Panc1 (cell line): ENCODE results near the gene PLA2G4F. TPM values are rescaled to one million over a fixed set of nuclear protein-coding genes. Genes with fewer than 3 reads are reported as not detected.

Experiments used
- ATAC-seq: fragments of 200-7000 bp; cut with Tn5 transposase; 2 replicates; pipeline ENCODE4 v1.9.1; 2020; ENCODE audit warnings: mild to moderate bottlenecking, moderate library complexity
- BruUV-seq: library from RNA; stranded (reverse); fragments of 400-500 nt; replicated peaks from 2 replicates; lab custom pipeline; 2021; lab: Mats Ljungman, UMichigan
- CTCF ChIA-PET: fragments of 300-600 bp; sonication (Branson Sonifier 250); formaldehyde crosslinking; loops from one replicate; lab custom pipeline; 2022; ENCODE audit warnings: antibody characterized with exemption; lab: Charles Lee
- POLR2A ChIA-PET: fragments of 300-600 bp; sonication (Branson Sonifier 250); formaldehyde crosslinking; loops from one replicate; lab custom pipeline; 2022; ENCODE audit warnings: antibody characterized with exemption; lab: Charles Lee
- DNase-seq: peaks from one replicate; pipeline ENCODE4 v3.0.0-alpha.2; 2010; ENCODE audit warnings: low read depth, low spot score
- H3K27ac ChIP-seq: 2 replicates; pipeline ENCODE4 v1.5.1; 2011; ENCODE audit warnings: mild to moderate bottlenecking, low read length, inconsistent platforms
- H3K27me3 ChIP-seq: fragments of 200-500 bp; sonication (Bioruptor generic); 2 replicates; pipeline ENCODE4 v1.6.0; 2014; ENCODE audit warnings: low read length, inconsistent platforms; ENCODE audit not compliant: control insufficient read depth, insufficient read depth
- H3K36me3 ChIP-seq: fragments of 200-500 bp; sonication (Bioruptor generic); 2 replicates; pipeline ENCODE4 v1.5.1; 2014; ENCODE audit warnings: inconsistent platforms, mild to moderate bottlenecking, low read length, moderate library complexity; ENCODE audit not compliant: control insufficient read depth, insufficient read depth
- H3K4me1 ChIP-seq: 2 replicates; pipeline ENCODE4 v1.5.1; 2011; ENCODE audit warnings: inconsistent platforms, mild to moderate bottlenecking, low read length, moderate library complexity; ENCODE audit not compliant: control insufficient read depth, insufficient read depth
- H3K4me3 ChIP-seq, 2 experiments: 2 replicates each; pipeline ENCODE4 v1.5.1; 2011 to 2012; ENCODE audit warnings: low read depth in 2 of 2, low read length in 2 of 2, mild to moderate bottlenecking in 2 of 2, inconsistent platforms in 1 of 2, moderate library complexity in 1 of 2
- H3K9me3 ChIP-seq: fragments of 200-500 bp; sonication (Bioruptor generic); 2 replicates; pipeline ENCODE4 v1.5.1; 2014; ENCODE audit warnings: low read depth, mild to moderate bottlenecking, inconsistent platforms, low read length, moderate library complexity; ENCODE audit not compliant: control insufficient read depth, insufficient read depth
- POLR2AphosphoS5 ChIP-seq: IDR thresholded peaks from 2 replicates; pipeline ENCODE4 v1.6.1; 2012; ENCODE audit warnings: mild to moderate bottlenecking, low read depth, low read length, moderate library complexity
- SIN3A ChIP-seq: IDR thresholded peaks from 2 replicates; pipeline ENCODE4 v1.6.1; 2012; ENCODE audit warnings: low read depth, mild to moderate bottlenecking, low read length, moderate library complexity, borderline replicate concordance; ENCODE audit not compliant: insufficient read depth
- TCF7L2 ChIP-seq: IDR thresholded peaks from 2 replicates; pipeline ENCODE4 v1.6.1; 2011; ENCODE audit warnings: mild to moderate bottlenecking, low read depth, low read length, inconsistent platforms
- in situ Hi-C: cut with HindIII; loops from 2 replicates; pipeline ENCODE4 v1.10.0; 2016; ENCODE audit warnings: low sequenced_read_pairs, low pct_unique_long_range_greater_than_20kb
- intact Hi-C: fragments of 100-400 bp; cut with micrococcal nuclease; formaldehyde crosslinking; loops from one replicate; pipeline ENCODE4 v1.10.0; 2022; ENCODE audit not compliant: unreplicated experiment
- total RNA-seq: library from RNA; stranded (reverse); gene quantifications from one replicate; pipeline ENCODE4 v1.2.1, GENCODE V29; 2021; ENCODE audit not compliant: unreplicated experiment
- TF ChIP-seq, protein P1 (sequence below), 2 experiments: IDR thresholded peaks; 2 replicates each; pipeline ENCODE4 v1.6.1; 2011 to 2012; ENCODE audit warnings: low read depth in 2 of 2, control low read depth in 1 of 2, low read length in 1 of 2, mild to moderate bottlenecking in 1 of 2, moderate library complexity in 1 of 2; ENCODE audit not compliant: insufficient read depth in 1 of 2
- TF ChIP-seq, protein P2 (sequence below): fragments of 450-650 bp; IDR thresholded peaks from 2 replicates; pipeline ENCODE4 v1.5.1; 2017; ENCODE audit warnings: mild to moderate bottlenecking

PLA2G4F gene
- total RNA-seq, 1 experiment from 2014 or later: not detected

DNA sequence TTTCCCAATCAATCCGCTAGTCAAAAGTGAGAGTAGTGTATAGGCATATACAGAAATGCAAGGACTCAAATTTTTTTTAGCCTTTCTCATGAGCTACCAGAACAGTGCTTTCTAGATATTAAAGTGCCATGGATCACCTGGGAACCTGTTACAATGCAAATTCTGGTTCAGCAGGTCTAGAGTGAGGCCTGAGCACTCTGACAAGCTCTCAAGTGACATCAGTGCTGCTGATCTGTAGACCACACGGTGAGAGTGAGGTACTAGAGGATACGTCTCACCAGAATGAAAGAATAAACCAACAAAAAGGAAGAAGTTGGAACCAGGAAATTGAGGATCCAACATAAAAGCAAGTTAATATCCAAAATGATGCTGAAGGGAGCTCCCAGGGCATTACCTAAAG is 46.1 kb downstream of the PLA2G4F start:
- peaks cover 9% of the 10 kb centered on the region; the same call in 1 of the 2 replicates for H3K27me3 ChIP-seq
- intact Hi-C loops: no loop called here
- no peaks in the 10 kb centered on the region for H3K36me3 ChIP-seq
- ATAC-seq (no peak), DNase-seq (no peak)
- TF ChIP-seq, protein P1, sequence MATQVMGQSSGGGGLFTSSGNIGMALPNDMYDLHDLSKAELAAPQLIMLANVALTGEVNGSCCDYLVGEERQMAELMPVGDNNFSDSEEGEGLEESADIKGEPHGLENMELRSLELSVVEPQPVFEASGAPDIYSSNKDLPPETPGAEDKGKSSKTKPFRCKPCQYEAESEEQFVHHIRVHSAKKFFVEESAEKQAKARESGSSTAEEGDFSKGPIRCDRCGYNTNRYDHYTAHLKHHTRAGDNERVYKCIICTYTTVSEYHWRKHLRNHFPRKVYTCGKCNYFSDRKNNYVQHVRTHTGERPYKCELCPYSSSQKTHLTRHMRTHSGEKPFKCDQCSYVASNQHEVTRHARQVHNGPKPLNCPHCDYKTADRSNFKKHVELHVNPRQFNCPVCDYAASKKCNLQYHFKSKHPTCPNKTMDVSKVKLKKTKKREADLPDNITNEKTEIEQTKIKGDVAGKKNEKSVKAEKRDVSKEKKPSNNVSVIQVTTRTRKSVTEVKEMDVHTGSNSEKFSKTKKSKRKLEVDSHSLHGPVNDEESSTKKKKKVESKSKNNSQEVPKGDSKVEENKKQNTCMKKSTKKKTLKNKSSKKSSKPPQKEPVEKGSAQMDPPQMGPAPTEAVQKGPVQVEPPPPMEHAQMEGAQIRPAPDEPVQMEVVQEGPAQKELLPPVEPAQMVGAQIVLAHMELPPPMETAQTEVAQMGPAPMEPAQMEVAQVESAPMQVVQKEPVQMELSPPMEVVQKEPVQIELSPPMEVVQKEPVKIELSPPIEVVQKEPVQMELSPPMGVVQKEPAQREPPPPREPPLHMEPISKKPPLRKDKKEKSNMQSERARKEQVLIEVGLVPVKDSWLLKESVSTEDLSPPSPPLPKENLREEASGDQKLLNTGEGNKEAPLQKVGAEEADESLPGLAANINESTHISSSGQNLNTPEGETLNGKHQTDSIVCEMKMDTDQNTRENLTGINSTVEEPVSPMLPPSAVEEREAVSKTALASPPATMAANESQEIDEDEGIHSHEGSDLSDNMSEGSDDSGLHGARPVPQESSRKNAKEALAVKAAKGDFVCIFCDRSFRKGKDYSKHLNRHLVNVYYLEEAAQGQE (IDR thresholded peaks at IDR 0.05; ENCODE audit: insufficient read depth in 1 of 2, low read depth in 2 of 2, low read length in 1 of 2): no peak
- TF ChIP-seq TCF7L2 (no peak), SIN3A (no peak), POLR2AphosphoS5 (no peak)
- TF ChIP-seq, protein P2, sequence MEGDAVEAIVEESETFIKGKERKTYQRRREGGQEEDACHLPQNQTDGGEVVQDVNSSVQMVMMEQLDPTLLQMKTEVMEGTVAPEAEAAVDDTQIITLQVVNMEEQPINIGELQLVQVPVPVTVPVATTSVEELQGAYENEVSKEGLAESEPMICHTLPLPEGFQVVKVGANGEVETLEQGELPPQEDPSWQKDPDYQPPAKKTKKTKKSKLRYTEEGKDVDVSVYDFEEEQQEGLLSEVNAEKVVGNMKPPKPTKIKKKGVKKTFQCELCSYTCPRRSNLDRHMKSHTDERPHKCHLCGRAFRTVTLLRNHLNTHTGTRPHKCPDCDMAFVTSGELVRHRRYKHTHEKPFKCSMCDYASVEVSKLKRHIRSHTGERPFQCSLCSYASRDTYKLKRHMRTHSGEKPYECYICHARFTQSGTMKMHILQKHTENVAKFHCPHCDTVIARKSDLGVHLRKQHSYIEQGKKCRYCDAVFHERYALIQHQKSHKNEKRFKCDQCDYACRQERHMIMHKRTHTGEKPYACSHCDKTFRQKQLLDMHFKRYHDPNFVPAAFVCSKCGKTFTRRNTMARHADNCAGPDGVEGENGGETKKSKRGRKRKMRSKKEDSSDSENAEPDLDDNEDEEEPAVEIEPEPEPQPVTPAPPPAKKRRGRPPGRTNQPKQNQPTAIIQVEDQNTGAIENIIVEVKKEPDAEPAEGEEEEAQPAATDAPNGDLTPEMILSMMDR: no peak
- no TSS peak for BruUV-seq
- no peaks in the 10 kb centered on the region for H3K9me3 ChIP-seq
- H3K4me3 ChIP-seq: no peak overlapping the region
- in situ Hi-C loops: no loop called here
- CTCF ChIA-PET: interaction anchor here (0.7 kb wide), 1 partner anchor 29 kb away, joined by 6 read pairs; no protein-coding TSS in a partner anchor
- H3K27ac ChIP-seq: no peak overlapping the region
- H3K4me1 ChIP-seq: no peaks in the 10 kb centered on the region
- POLR2A ChIA-PET: interaction anchor here (0.5 kb wide), 1 partner anchor 1039 kb away, joined by 6 read pairs; no protein-coding TSS in a partner anchor

GRCh38 chr15:42108806-42109205 is 47.6 kb downstream of the PLA2G4F start:
- ChIA-PET CTCF (no interaction called here), POLR2A (no interaction called here)
- DNase-seq (no peak), ATAC-seq (no peak)
- Histone ChIP-seq H3K27ac (no peak overlapping the region), H3K36me3 (no peaks in the 10 kb centered on the region), H3K4me3 (no peak overlapping the region), H3K9me3 (no peaks in the 10 kb centered on the region), H3K4me1 (no peaks in the 10 kb centered on the region), H3K27me3 (peaks cover 9% of the 10 kb centered on the region; the same call in 1 of the 2 replicates)
- in situ Hi-C loops: no loop called here
- TF ChIP-seq SIN3A (no peak), TCF7L2 (no peak), POLR2AphosphoS5 (no peak)
- TF ChIP-seq, protein P2: no peak
- TF ChIP-seq, protein P1 (IDR thresholded peaks at IDR 0.05; ENCODE audit: insufficient read depth in 1 of 2, low read depth in 2 of 2, low read length in 1 of 2): no peak
- no TSS peak for BruUV-seq
- intact Hi-C loops: no loop called here
